Retinal pigment epithelial cell (primary cell): ENCODE measurements around the gene TTC31.

Source experiments
- DNase-seq: peaks from one replicate; pipeline ENCODE4 v3.0.0-alpha.2; 2010; ENCODE audit warnings: low read depth
- H3K4me3 ChIP-seq: 2 replicates; pipeline ENCODE4 v1.5.1; 2011; ENCODE audit warnings: mild to moderate bottlenecking, low read length, control low read depth, moderate library complexity
- TF ChIP-seq, protein P1 (sequence below): conservative IDR thresholded peaks from 2 replicates; pipeline ENCODE4 v1.5.1; 2011; ENCODE audit warnings: low read depth, low read length, control low read depth, inconsistent platforms

TTC31 gene

GRCh38 chr2:74505448-74506246 is 22.8 kb downstream of the TTC31 start:
- TF ChIP-seq, protein P1, sequence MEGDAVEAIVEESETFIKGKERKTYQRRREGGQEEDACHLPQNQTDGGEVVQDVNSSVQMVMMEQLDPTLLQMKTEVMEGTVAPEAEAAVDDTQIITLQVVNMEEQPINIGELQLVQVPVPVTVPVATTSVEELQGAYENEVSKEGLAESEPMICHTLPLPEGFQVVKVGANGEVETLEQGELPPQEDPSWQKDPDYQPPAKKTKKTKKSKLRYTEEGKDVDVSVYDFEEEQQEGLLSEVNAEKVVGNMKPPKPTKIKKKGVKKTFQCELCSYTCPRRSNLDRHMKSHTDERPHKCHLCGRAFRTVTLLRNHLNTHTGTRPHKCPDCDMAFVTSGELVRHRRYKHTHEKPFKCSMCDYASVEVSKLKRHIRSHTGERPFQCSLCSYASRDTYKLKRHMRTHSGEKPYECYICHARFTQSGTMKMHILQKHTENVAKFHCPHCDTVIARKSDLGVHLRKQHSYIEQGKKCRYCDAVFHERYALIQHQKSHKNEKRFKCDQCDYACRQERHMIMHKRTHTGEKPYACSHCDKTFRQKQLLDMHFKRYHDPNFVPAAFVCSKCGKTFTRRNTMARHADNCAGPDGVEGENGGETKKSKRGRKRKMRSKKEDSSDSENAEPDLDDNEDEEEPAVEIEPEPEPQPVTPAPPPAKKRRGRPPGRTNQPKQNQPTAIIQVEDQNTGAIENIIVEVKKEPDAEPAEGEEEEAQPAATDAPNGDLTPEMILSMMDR, result no peak
- H3K4me3 ChIP-seq, result peak overlapping the region; percentile 14
- DNase-seq, result no peak

- peak; percentile 85 for DNase-seq
- TF ChIP-seq, protein P1, result peak; percentile 46
- H3K4me3 ChIP-seq, result peak within 1 kb of the TSS; percentile 98
These were observed 24.5 kb downstream of the TTC31 start, which contains the start of gene PCGF1 for GRCh38 chr2:74507145-74507925. PCGF1 (minus strand) TSS chr2:74507695; CDS start chr2:74507668, 27 bp downstream.

GRCh38 chr2:74507926-74508520 is 25.1 kb downstream of the TTC31 start:
- no peak for DNase-seq
- TF ChIP-seq, protein P1, result no peak
- peak overlapping the region; percentile 98 for H3K4me3 ChIP-seq

DNA sequence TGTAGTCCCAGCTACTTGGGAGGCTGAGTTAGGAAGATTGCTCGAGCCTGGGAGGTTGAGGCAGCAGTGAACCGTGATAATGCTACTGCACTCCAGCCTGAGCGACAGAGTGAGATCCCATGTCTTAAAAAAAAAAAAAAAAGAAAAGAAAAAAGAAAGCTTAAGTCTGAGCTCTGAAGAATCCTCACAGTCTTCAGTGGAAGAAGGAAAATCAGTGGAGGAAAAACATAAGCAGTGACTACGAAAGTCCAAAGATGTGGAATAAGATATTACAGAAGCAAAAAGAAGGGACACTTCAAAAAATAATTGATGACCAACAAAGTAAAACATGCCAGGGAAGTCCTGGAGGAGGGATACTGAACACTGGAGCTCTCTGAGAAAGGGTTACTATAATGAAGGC is 27.4 kb downstream of the TTC31 start:
- TF ChIP-seq, protein P1, result no peak
- H3K4me3 ChIP-seq, result no peak overlapping the region
- no peak for DNase-seq

DNA sequence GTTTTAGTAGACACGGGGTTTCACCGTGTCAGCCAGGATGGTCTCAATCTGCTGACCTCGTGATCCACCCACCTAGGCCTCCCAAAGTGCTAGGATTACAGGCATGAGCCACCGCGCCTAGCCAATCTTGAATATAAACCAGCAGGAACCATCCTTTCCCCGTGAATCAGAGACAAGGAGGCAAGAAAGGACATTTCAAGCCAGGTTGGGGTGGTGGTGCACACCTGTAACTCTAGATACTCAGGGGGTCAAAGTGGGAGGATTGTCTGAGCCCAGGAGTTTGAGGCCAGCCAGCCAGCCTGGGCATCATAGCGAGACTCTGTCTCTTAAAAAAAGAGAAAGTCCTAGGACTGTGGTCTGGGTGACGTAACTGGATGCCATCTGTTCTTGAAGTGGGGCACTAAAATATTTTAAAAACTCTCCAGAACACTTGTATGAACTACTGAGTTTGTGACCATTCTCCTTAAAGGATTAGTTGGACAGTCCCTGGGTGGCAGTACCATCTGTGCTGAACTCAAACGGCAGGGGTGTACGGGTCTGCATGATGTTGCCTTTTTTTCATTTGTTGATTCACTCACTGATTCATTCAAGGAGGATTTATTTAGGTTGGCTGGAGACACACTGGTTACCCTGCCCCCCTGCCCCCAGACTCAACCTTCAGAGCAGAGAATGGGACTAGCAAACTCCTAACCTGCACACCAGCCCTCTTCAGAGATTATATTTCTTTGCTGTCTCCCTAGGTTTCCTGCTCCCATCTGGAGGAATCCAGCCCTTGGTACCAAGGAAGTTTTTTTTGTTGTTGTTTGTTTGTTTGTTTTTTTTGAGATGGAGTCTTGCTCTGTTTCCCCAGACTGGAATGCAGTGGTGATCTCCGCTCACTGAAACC is 28.5 kb downstream of the TTC31 start:
- no peak for DNase-seq
- no peak overlapping the region for H3K4me3 ChIP-seq
- TF ChIP-seq, protein P1, result no peak
